ENCODE measurements around the gene TCF4.

TCF4 gene

GRCh38 chr18:55407774-55408535 lies 180.0 kb downstream of the TCF4 start:
- no peak for DNase-seq (ENCODE audit: low read depth in 2 of 2)

- DNase-seq (ENCODE audit: low read depth in 2 of 2), result no peak
Observed at GRCh38 chr18:55407191-55407590, 180.8 kb downstream of the TCF4 start.

- no peak for DNase-seq (ENCODE audit: low read depth in 2 of 2)
Observed at GRCh38 chr18:55406451-55406991, 181.5 kb downstream of the TCF4 start.

- DNase-seq (ENCODE audit: low read depth in 2 of 2), result no peak
Observed at GRCh38 chr18:55405893-55406406, 182.0 kb downstream of the TCF4 start.

- no peak for DNase-seq (ENCODE audit: low read depth in 2 of 2)
Observed at GRCh38 chr18:55405475-55405874, 182.5 kb downstream of the TCF4 start.

GRCh38 chr18:55404832-55405465 lies 183.0 kb downstream of the TCF4 start:
- DNase-seq (ENCODE audit: low read depth in 2 of 2), result no peak

GRCh38 chr18:55404136-55404830 lies 183.7 kb downstream of the TCF4 start:
- no peak for DNase-seq (ENCODE audit: low read depth in 2 of 2)

- no peak for DNase-seq (ENCODE audit: low read depth in 2 of 2)
Observed at GRCh38 chr18:55403421-55403949, 184.5 kb downstream of the TCF4 start.

- DNase-seq (ENCODE audit: low read depth in 2 of 2), result no peak
Observed at GRCh38 chr18:55402731-55403405, 185.1 kb downstream of the TCF4 start.

- no peak for DNase-seq (ENCODE audit: low read depth in 2 of 2)
Observed at GRCh38 chr18:55401638-55402191, 186.3 kb downstream of the TCF4 start.

GRCh38 chr18:55400590-55401541 lies 187.1 kb downstream of the TCF4 start:
- no peak for DNase-seq (ENCODE audit: low read depth in 2 of 2)

GRCh38 chr18:55400081-55400480 lies 187.9 kb downstream of the TCF4 start:
- DNase-seq (ENCODE audit: low read depth in 2 of 2), result no peak

GRCh38 chr18:55398858-55399257 lies 189.1 kb downstream of the TCF4 start:
- no peak for DNase-seq (ENCODE audit: low read depth in 2 of 2)

GRCh38 chr18:55396979-55397378 lies 191.0 kb downstream of the TCF4 start:
- no peak for DNase-seq (ENCODE audit: low read depth in 2 of 2)

GRCh38 chr18:55396267-55396905 lies 191.6 kb downstream of the TCF4 start:
- DNase-seq (ENCODE audit: low read depth in 2 of 2), result no peak

GRCh38 chr18:55395799-55396198 lies 192.2 kb downstream of the TCF4 start:
- DNase-seq (ENCODE audit: low read depth in 2 of 2), result no peak

GRCh38 chr18:55390898-55391297 lies 197.1 kb downstream of the TCF4 start:
- no peak for DNase-seq (ENCODE audit: low read depth in 2 of 2)

- DNase-seq (ENCODE audit: low read depth in 2 of 2), result no peak
Observed at GRCh38 chr18:55387139-55387984, 200.6 kb downstream of the TCF4 start.

GRCh38 chr18:55386545-55386944 lies 201.4 kb downstream of the TCF4 start:
- no peak for DNase-seq (ENCODE audit: low read depth in 2 of 2)

All from stimulated activated CD8-positive, alpha-beta memory T cell treated with anti-CD3 and anti-CD28 coated beads, Interleukin-2, amount 100 ng/mL, for 1 hour (primary cell).